ENCODE measurements around the gene ALAS2.
"Not testable (repeated sequence)": the region's sequence is repeated elsewhere in the genome, so short reads cannot be mapped to it uniquely, and the experiment has no call there.

ALAS2 gene

GRCh38 chrX:55030271-55031205, at the start of gene ALAS2:
Gene ALAS2, minus strand, starts transcription at chrX:55030977. Its CDS starts 4,977 bp downstream, at chrX:55026000.
- no peak for DNase-seq (ENCODE audit: low spot score)

- DNase-seq (ENCODE audit: low spot score) = no peak
These were observed 44.2 kb upstream of the ALAS2 start, which contains the start of gene PAGE2B for GRCh38 chrX:55074851-55075467. Gene PAGE2B, plus strand, starts transcription at chrX:55075030. Its CDS starts 1,012 bp downstream, at chrX:55076042.

GRCh38 chrX:55072286-55072685, 41.5 kb upstream of the ALAS2 start:
- no peak for DNase-seq (ENCODE audit: low spot score)

- not testable (repeated sequence) for DNase-seq (ENCODE audit: low spot score)
These were observed 36.4 kb upstream of the ALAS2 start for GRCh38 chrX:55067180-55067579.

- no peak for DNase-seq (ENCODE audit: low spot score)
These were observed 27.0 kb upstream of the ALAS2 start for GRCh38 chrX:55057675-55058249.

GRCh38 chrX:55056820-55057674, 26.3 kb upstream of the ALAS2 start:
- no peak for DNase-seq (ENCODE audit: low spot score)

- DNase-seq (ENCODE audit: low spot score) = not testable (repeated sequence)
These were observed 19.8 kb upstream of the ALAS2 start for GRCh38 chrX:55050599-55050998.

GRCh38 chrX:55041514-55041913, 10.7 kb upstream of the ALAS2 start:
- no peak for DNase-seq (ENCODE audit: low spot score)

GRCh38 chrX:55039471-55039870, 8.7 kb upstream of the ALAS2 start:
- DNase-seq (ENCODE audit: low spot score) = no peak

- DNase-seq (ENCODE audit: low spot score) = no peak
These were observed 2.7 kb upstream of the ALAS2 start for GRCh38 chrX:55033429-55033828.

GRCh38 chrX:55029291-55029690, 1.5 kb downstream of the ALAS2 start:
- DNase-seq (ENCODE audit: low spot score) = no peak

- no peak for DNase-seq (ENCODE audit: low spot score)
These were observed 2.2 kb downstream of the ALAS2 start for GRCh38 chrX:55028611-55029010.

- DNase-seq (ENCODE audit: low spot score) = no peak
These were observed 2.7 kb downstream of the ALAS2 start for GRCh38 chrX:55028040-55028439.

- DNase-seq (ENCODE audit: low spot score) = no peak
These were observed 3.9 kb downstream of the ALAS2 start for GRCh38 chrX:55026840-55027239.

- no peak for DNase-seq (ENCODE audit: low spot score)
These were observed 4.6 kb downstream of the ALAS2 start for GRCh38 chrX:55026143-55026542.

GRCh38 chrX:55014897-55015299, 15.9 kb downstream of the ALAS2 start:
- DNase-seq (ENCODE audit: low spot score) = no peak

- DNase-seq (ENCODE audit: low spot score) = no peak
These were observed 19.5 kb downstream of the ALAS2 start for GRCh38 chrX:55011294-55011693.

- no peak for DNase-seq (ENCODE audit: low spot score)
These were observed 22.0 kb downstream of the ALAS2 start for GRCh38 chrX:55008571-55009358.

GRCh38 chrX:55007656-55008055, 23.1 kb downstream of the ALAS2 start:
- DNase-seq (ENCODE audit: low spot score) = no peak

GRCh38 chrX:55006827-55007621, 23.8 kb downstream of the ALAS2 start:
- DNase-seq (ENCODE audit: low spot score) = no peak

Data from left forelimb (tissue), 1 donor.